ENCODE data around the gene LTF. TPM values are rescaled to one million over a fixed set of nuclear protein-coding genes. Genes with fewer than 3 reads are reported as not detected.

The LTF gene
- total and polyA plus RNA-seq, 10 of the 15 experiments (the other 5 are each of a cell fraction or from before 2014, with no cell fraction given) = 0.03 to 0.31 TPM; not detected in 8

DNA sequence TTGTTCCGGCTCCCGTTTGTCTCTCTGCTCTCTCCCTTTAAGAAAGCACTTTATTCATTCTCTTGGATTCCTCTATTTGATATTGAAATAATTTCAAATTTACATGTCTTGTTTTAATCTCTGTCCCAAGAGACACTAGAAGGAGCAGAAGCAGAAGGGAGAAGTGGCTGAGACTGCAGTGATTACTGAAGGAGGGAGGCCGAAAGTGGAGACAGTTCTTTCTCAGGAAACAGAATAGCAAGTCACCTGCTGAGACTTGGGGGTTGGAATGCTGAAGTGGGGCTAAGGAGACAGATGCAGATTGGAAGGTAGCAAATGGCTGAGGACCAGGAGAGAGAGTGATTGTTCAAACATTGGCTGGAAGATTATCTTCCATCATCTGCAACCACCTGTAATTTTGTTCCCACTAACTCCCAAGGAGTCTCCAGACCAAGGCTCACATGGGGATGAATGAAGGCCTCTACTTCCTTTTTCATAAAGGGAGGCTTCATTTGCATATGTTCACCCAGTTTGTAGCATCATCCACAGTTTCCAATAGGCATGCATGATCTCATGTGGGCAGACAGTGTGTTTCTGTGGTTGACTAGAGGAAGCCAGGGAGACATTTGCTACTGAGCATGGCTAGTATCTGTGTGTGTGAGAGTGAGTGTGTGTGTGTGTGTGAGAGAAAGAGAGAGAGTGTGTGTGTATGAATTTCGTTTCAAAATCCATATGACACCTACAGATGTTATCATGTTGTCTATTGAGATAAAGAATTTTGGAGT is 24.0 kb downstream of the LTF start:
- no peak overlapping the region for H3K27ac ChIP-seq (ENCODE audit: control insufficient read depth, insufficient read depth)
- peak; percentile 56 for DNase-seq (ENCODE audit: low read depth, low spot score)
- ChIA-PET POLR2A (no interaction called here), RAD21 (ENCODE audit: unreplicated experiment) (no interaction called here), CTCF (interaction anchor here (1.7 kb wide), 1 partner anchor 16 kb away, joined by 6 read pairs; no protein-coding TSS in a partner anchor), SMC1A (ENCODE audit: uncharacterized antibody, unreplicated experiment) (no interaction called here)
- H3K4me1 ChIP-seq (ENCODE audit: control insufficient read depth, insufficient read depth, low read length) = peaks cover 5% of the 10 kb centered on the region
- BruUV-seq (replicated peaks) = no TSS peak
- no peak overlapping the region for H3K9ac ChIP-seq (ENCODE audit: control insufficient read depth, insufficient read depth, low read length)
- intact Hi-C loops (cut with micrococcal nuclease; ENCODE audit: unreplicated experiment) (no loop called here), in situ Hi-C loops (cut with MboI) (no loop called here)
- ATAC-seq = peak; percentile 87
- H4K20me1 ChIP-seq (ENCODE audit: control insufficient read depth, insufficient read depth) = no peaks in the 10 kb centered on the region
- no peaks in the 10 kb centered on the region for H3K79me2 ChIP-seq (ENCODE audit: control insufficient read depth, insufficient read depth, low read length)
- FAIRE-seq = peak; percentile 89
- WGBS (ENCODE audit: insufficient coverage, insufficient replicate concordance, low lambda C conversion rate, missing lambda C conversion rate) = 26% methylated on average over 4 of the region's 4 CpGs
- no peak overlapping the region for H3K4me2 ChIP-seq (ENCODE audit: control insufficient read depth, insufficient read depth)
- no peaks in the 10 kb centered on the region for H3K36me3 ChIP-seq (ENCODE audit: control insufficient read depth in 2 of 2, insufficient read depth in 2 of 2, low read length in 1 of 2)
- H3K4me3 ChIP-seq = no peak overlapping the region
- no peaks in the 10 kb centered on the region; the same call in 2 of the 3 replicates for H3K9me3 ChIP-seq (replicated peaks; ENCODE audit: control insufficient read depth, insufficient read depth, low read length)
- H3K27me3 ChIP-seq (replicated peaks in 1 of 2; ENCODE audit: control insufficient read depth in 2 of 2, insufficient read depth in 2 of 2, low read length in 1 of 2) = no peaks in the 10 kb centered on the region
- H2AFZ ChIP-seq (ENCODE audit: control insufficient read depth, low read depth, low read length) = no peak overlapping the region
- TF ChIP-seq MXI1 (IDR thresholded peaks at IDR 0.05; ENCODE audit: low read depth, low read length) (no peak), SREBF2 (IDR thresholded peaks at IDR 0.05; ENCODE audit: low read length) (no peak), IKZF2 (IDR thresholded peaks at IDR 0.05) (peak; percentile 74 to 82), CREB1 (IDR thresholded peaks at IDR 0.05; ENCODE audit: low read depth) (peak; percentile 63; the same call in 1 of the 2 replicates), FOXM1 (IDR thresholded peaks at IDR 0.05; ENCODE audit: low read depth, low read length) (no peak), CBFB (IDR thresholded peaks at IDR 0.05; ENCODE audit: low read depth) (no peak), RELA (IDR thresholded peaks at IDR 0.05; ENCODE audit: borderline replicate concordance, partially characterized antibody) (no peak), ZZZ3 (IDR thresholded peaks at IDR 0.05; ENCODE audit: control insufficient read depth, insufficient read length, low read depth) (no peak), MTA2 (IDR thresholded peaks at IDR 0.05; ENCODE audit: low read depth) (no peak), NFYA (IDR thresholded peaks at IDR 0.05; ENCODE audit: borderline replicate concordance, low read depth, low read length) (no peak), SP1 (IDR thresholded peaks at IDR 0.05; ENCODE audit: low read depth, low read length) (peak; percentile 35), ETV6 (conservative IDR thresholded peaks at IDR 0.05 in 1 of 2, IDR thresholded peaks at IDR 0.05 in 1 of 2; ENCODE audit: borderline replicate concordance in 1 of 2, low read depth in 1 of 2) (peak in 1 of 2 experiments; percentile 62; a peak in 1 of 4 replicates), CREM (IDR thresholded peaks at IDR 0.05; ENCODE audit: low read depth) (0 out of 2 replicates have a peak, but pooled peaks have one; percentile 14), BACH1 (IDR thresholded peaks at IDR 0.05; ENCODE audit: borderline replicate concordance) (no peak), CHD4 (IDR thresholded peaks at IDR 0.05) (no peak), EED (IDR thresholded peaks at IDR 0.05; ENCODE audit: low read depth) (peak; percentile 76)
- TF ChIP-seq, protein P1, sequence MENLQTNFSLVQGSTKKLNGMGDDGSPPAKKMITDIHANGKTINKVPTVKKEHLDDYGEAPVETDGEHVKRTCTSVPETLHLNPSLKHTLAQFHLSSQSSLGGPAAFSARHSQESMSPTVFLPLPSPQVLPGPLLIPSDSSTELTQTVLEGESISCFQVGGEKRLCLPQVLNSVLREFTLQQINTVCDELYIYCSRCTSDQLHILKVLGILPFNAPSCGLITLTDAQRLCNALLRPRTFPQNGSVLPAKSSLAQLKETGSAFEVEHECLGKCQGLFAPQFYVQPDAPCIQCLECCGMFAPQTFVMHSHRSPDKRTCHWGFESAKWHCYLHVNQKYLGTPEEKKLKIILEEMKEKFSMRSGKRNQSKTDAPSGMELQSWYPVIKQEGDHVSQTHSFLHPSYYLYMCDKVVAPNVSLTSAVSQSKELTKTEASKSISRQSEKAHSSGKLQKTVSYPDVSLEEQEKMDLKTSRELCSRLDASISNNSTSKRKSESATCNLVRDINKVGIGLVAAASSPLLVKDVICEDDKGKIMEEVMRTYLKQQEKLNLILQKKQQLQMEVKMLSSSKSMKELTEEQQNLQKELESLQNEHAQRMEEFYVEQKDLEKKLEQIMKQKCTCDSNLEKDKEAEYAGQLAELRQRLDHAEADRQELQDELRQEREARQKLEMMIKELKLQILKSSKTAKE (IDR thresholded peaks at IDR 0.05; ENCODE audit: low read depth, poor library complexity, severe bottlenecking) = peak; percentile 45
- TF ChIP-seq, protein P2, sequence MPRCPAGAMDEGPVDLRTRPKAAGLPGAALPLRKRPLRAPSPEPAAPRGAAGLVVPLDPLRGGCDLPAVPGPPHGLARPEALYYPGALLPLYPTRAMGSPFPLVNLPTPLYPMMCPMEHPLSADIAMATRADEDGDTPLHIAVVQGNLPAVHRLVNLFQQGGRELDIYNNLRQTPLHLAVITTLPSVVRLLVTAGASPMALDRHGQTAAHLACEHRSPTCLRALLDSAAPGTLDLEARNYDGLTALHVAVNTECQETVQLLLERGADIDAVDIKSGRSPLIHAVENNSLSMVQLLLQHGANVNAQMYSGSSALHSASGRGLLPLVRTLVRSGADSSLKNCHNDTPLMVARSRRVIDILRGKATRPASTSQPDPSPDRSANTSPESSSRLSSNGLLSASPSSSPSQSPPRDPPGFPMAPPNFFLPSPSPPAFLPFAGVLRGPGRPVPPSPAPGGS (IDR thresholded peaks at IDR 0.05; ENCODE audit: borderline replicate concordance, insufficient read depth, low read depth, low read length, poor library complexity, severe bottlenecking) = no peak
- TF ChIP-seq, protein P3, sequence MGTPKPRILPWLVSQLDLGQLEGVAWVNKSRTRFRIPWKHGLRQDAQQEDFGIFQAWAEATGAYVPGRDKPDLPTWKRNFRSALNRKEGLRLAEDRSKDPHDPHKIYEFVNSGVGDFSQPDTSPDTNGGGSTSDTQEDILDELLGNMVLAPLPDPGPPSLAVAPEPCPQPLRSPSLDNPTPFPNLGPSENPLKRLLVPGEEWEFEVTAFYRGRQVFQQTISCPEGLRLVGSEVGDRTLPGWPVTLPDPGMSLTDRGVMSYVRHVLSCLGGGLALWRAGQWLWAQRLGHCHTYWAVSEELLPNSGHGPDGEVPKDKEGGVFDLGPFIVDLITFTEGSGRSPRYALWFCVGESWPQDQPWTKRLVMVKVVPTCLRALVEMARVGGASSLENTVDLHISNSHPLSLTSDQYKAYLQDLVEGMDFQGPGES (IDR thresholded peaks at IDR 0.05) = no peak

Measured in GM12878 (cell line).